Activated CD4-positive, alpha-beta memory T cell treated with anti-CD3 and anti-CD28 coated beads for 36 hours (primary cell): Measurements from ENCODE around the gene RANBP9. TPM values are rescaled to one million over a fixed set of nuclear protein-coding genes. Genes with fewer than 3 reads are reported as not detected.

Source experiments
- CTCF ChIA-PET: fragments of 350-600 bp; sonication (Branson Sonifier 250); formaldehyde crosslinking; loops from one replicate; lab custom pipeline; 2021; ENCODE audit warnings: antibody characterized with exemption, inconsistent platforms; lab: Charles Lee
- POLR2A ChIA-PET: fragments of 350-600 bp; sonication (Branson Sonifier 250); formaldehyde crosslinking; loops from one replicate; lab custom pipeline; 2021; ENCODE audit warnings: antibody characterized with exemption; lab: Charles Lee
- DNase-seq: peaks from one replicate; pipeline ENCODE4 v3.0.0-alpha.2; 2020
- H3K27ac Mint-ChIP-seq: one replicate; pipeline ENCODE4 v1.8.0; 2021; ENCODE audit warnings: mixed read lengths
- H3K27me3 Mint-ChIP-seq: one replicate; pipeline ENCODE4 v1.8.0; 2021; ENCODE audit warnings: mixed read lengths
- H3K36me3 Mint-ChIP-seq: one replicate; pipeline ENCODE4 v1.8.0; 2021; ENCODE audit warnings: mixed read lengths
- H3K4me1 Mint-ChIP-seq: one replicate; pipeline ENCODE4 v1.8.0; 2021; ENCODE audit warnings: low read depth, mixed read lengths
- H3K4me3 Mint-ChIP-seq: one replicate; pipeline ENCODE4 v1.8.0; 2021; ENCODE audit warnings: mild to moderate bottlenecking, mixed read lengths
- H3K9me3 Mint-ChIP-seq: one replicate; pipeline ENCODE4 v1.8.0; 2021; ENCODE audit warnings: mixed read lengths
- intact Hi-C: fragments of 100-400 bp; cut with micrococcal nuclease; formaldehyde crosslinking; loops from one replicate; pipeline ENCODE4 v1.15.1; 2023
- total RNA-seq, 2 experiments: library from RNA; stranded (reverse); gene quantifications; one replicate each; pipeline ENCODE4 v1.2.3, GENCODE V29; 2021

The RANBP9 gene
- total RNA-seq: 10 to 100 TPM; 63.7 to 66.2 TPM

DNA sequence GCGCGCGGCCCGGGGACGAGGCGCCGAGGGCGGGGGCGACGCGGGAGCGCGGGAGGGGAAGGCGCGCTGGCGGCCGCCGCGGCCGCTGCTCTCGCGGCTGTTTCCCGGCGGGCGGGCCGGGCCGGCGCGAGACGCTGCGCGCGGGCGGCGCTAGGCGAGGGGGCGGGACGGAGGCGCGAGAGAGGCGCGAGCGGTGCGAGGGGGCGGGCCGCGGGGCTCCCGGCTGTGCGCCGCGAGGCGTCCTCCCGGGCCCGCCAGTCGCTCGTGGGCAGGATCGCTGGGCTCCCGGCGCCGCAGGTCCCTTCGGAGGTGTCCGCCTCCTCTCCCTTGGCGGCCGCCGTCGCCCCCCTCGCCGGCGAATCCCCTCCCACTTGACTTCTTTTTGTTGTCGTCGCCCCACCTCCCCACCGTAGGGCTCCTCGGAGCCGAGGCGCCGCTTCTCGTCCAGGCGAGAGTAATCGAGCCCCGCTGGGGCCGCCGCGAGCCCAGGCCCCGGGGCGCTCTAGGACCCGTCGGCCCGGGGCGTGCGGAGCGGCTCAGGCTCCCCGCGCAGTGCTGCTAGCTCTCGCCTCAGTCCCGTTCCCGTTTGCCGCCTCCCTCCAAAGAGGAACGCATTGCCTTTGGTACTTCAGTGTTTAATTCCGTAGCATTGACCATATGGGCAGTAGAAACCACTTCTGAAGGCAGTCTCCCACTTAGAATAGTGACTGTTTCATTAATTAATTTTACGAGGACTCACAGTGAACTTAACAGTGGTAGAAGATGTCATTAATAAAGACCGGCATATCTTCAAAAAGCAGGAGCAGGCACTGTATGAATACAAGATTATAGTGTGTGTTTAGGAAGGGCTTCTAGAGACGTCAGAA lies at the start of gene RANBP9:
TSS of gene RANBP9 (minus strand) at position 103 of the 866 bp plus-strand sequence. CDS start 330 bp downstream, outside the sequence.
- H3K4me1 Mint-ChIP-seq: peaks cover 52% of the 10 kb centered on the region

DNA sequence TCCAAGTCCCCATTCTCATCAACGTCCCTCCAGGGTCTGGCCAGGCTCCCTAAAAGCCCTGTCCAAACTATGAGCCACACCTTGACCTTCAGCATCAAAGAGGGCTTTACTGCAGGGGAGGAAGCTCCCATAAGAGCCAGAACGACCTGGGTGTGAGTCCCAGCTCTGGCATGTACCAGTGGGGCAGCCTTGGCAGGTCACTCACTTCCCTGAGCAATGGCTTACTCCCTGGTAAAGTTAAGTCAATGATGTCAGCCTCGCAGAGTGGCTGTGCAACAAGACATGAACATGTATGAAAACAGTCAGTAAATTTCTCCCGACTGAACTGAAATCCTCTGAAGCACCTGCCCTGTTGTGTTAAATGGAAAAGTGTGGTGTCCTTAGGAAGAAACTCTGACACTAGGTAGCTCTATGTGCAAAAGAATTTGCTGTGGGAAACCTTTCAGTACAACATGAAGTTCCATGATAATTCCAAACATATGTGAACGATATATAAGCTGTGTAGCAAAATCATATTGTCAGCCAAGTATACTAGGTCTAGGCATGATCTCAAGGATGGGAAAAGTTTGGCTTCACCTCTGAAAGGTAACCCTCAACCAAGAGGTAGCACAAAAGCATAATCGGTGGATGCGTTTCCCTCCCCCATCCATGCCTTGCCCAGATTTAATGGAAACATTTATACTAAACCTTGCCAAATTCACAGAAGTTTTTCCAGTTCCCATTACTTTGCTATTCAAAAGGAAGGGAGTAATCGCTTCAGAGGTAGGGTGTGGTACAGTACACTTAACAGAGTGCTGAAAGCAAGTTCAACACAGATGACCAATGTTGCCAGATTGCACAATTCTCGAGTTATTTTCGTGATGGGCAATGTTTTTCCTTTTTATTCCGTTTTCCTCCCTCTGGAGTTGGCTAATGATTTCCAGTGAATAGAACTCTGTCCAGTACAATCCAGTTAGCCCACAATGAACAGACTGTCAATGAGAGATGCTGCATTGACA lies 49.0 kb upstream of the RANBP9 start:
- peaks cover 5% of the 10 kb centered on the region for H3K9me3 Mint-ChIP-seq
- peaks cover 2% of the 10 kb centered on the region for H3K36me3 Mint-ChIP-seq
- intact Hi-C loops: loop anchor here (10.0 kb wide), 1 partner anchor 406 kb away; no protein-coding TSS in a partner anchor
- ChIA-PET POLR2A (interaction anchor here (1.5 kb wide), 1 partner anchor 13 kb away, joined by 6 read pairs; no protein-coding TSS in a partner anchor), CTCF (no interaction called here)
- H3K4me1 Mint-ChIP-seq: peaks cover 26% of the 10 kb centered on the region
- no peak overlapping the region for H3K27ac Mint-ChIP-seq
- no peaks in the 10 kb centered on the region for H3K27me3 Mint-ChIP-seq
- no peak overlapping the region for H3K4me3 Mint-ChIP-seq
- DNase-seq: no peak

More for the DNA sequence above, at the start of gene RANBP9:
- Mint-ChIP-seq H3K27me3 (no peaks in the 10 kb centered on the region), H3K27ac (peak within 1 kb of the TSS; percentile 99), H3K9me3 (no peaks in the 10 kb centered on the region), H3K4me3 (peak within 1 kb of the TSS; percentile 89), H3K36me3 (peaks cover 16% of the 10 kb centered on the region)
- ChIA-PET POLR2A (interaction anchor here (0.6 to 4.4 kb wide), 9 partner anchors 12 to 1342 kb away, joined by 3 to 32 read pairs (median 4); partner anchors contain the start of gene NOL7), CTCF (interaction anchor here (0.6 to 4.9 kb wide), 7 partner anchors 16 to 96 kb away, joined by 3 to 43 read pairs (median 4); partner anchors contain the start of gene NOL7)
- peak; percentile 90 for DNase-seq
- intact Hi-C loops: loop anchor here (1.0 to 10.0 kb wide), 4 partner anchors 87 to 403 kb away; partner anchors contain the start of genes CD83, NOL7 and SIRT5

DNA sequence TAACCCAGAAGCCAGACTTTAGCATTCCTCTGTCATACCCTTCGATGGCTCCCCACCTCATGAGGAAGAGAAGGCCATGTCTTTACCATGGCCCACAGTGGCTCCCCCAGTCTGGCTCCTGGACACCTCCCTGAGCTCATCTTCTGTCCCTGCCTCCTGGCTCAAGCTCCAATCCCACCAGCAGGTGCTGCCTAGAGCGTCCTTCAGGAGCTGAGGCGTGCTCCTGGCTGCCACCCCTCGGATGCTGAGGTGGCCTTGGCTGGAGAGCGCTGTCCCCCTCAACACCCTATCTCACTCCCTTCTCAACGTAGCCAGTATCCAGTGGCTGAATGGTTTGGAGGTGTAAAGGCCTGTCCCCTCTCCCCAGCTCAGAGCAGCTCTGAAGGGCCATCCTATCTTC lies 47.4 kb upstream of the RANBP9 start:
- intact Hi-C loops: no loop called here
- no peaks in the 10 kb centered on the region for H3K27me3 Mint-ChIP-seq
- no peak overlapping the region for H3K4me3 Mint-ChIP-seq
- no peak overlapping the region for H3K27ac Mint-ChIP-seq
- H3K4me1 Mint-ChIP-seq: peaks cover 24% of the 10 kb centered on the region
- no peak for DNase-seq
- H3K9me3 Mint-ChIP-seq: peaks cover 4% of the 10 kb centered on the region
- CTCF ChIA-PET: interaction anchor here (1.3 kb wide), 1 partner anchor 134 kb away, joined by 4 read pairs; no protein-coding TSS in a partner anchor
- H3K36me3 Mint-ChIP-seq: peaks cover 2% of the 10 kb centered on the region
- POLR2A ChIA-PET: interaction anchor here (1.2 to 1.4 kb wide), 2 partner anchors 28 to 47 kb away, joined by 3 read pairs; partner anchors contain the start of gene RANBP9

DNA sequence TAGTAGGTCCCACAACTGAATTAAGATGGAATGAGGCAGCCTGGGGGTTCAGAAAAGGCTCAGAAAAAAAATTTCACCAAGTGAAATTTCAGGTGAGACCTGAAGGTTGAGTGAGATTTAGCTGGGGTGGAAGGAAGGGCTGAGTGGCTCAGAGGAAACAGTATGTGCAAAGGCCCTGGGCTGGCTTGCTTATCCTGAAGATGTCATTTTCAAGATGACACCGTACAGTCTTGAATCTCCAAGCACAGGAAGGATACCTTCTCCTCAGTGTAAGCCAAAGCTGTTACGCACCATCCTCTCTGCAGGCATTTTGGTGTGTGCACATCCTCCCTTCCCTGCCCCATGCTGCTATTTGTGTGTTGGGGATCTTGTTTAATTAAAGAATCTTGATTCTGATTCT lies 43.0 kb upstream of the RANBP9 start:
- no peak overlapping the region for H3K27ac Mint-ChIP-seq
- ChIA-PET CTCF (no interaction called here), POLR2A (no interaction called here)
- H3K4me3 Mint-ChIP-seq: no peak overlapping the region
- no peak for DNase-seq
- no peaks in the 10 kb centered on the region for H3K27me3 Mint-ChIP-seq
- intact Hi-C loops: no loop called here
- no peaks in the 10 kb centered on the region for H3K36me3 Mint-ChIP-seq
- no peaks in the 10 kb centered on the region for H3K9me3 Mint-ChIP-seq
- no peaks in the 10 kb centered on the region for H3K4me1 Mint-ChIP-seq

DNA sequence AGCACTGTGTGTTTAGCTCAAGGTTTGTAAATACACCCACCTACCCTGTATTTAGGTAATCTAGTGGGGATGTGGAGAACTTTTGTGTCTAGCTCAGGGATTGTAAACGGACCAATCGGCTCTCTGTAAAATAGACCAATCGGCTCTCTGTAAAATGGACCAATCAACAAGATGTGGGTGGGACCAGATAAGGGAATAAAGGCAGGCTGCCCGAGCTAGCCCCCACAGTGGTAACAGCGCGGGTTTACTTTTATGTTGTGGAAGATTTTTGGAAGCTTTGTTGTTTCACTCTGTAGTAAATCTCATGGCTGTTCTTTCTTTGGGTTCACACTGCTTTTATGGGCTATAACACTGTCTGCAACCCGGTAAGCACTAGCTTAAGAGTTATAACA lies 32.1 kb upstream of the RANBP9 start:
- CTCF ChIA-PET: interaction anchor here (0.7 kb wide), 1 partner anchor 131 kb away, joined by 3 read pairs; no protein-coding TSS in a partner anchor

DNA sequence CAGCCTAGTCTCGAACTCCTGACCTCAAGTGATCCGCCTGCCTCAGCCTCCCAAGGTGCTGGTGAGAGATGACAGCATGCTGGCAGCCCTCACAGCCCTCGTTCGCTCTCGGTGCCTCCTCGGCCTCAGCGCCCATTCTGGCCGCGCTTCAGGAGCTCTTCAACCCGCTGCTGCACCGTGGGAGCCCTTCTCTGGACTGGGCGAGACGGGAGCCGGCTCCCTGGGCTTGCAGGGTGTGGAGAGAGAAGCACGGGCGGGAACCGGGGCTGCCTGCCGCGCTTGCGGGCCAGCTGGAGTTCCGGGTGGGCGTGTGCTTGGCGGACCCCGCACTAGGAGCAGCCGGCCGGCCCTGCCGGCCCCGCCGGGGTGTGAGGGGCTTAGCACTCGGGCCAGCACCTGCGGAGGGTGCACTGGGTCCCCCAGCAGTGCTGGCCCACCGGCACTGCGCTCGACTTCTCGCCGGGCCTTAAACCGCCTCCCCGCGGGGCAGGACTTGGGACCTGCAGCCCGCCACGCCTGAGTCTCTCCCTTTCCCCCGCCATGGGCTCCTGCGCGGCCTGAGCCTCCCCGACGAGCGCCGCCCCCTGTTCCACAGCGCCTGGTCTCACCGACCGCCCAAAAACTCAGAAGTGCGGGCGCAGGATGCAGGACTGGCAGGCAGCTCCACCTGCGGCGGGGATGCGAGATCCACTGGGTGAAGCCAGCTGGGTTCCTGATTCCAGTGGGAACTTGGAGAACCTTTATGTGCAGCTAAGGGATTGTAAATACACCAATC lies 31.5 kb upstream of the RANBP9 start:
- ChIA-PET POLR2A (no interaction called here), CTCF (no interaction called here)
- Mint-ChIP-seq H3K9me3 (peaks cover 2% of the 10 kb centered on the region), H3K36me3 (peaks cover 1% of the 10 kb centered on the region), H3K4me1 (peaks cover 14% of the 10 kb centered on the region), H3K4me3 (peak overlapping the region; percentile 53), H3K27me3 (no peaks in the 10 kb centered on the region), H3K27ac (no peak overlapping the region)
- intact Hi-C loops: no loop called here
- DNase-seq: no peak

More for the DNA sequence above, 32.1 kb upstream of the RANBP9 start:
- POLR2A ChIA-PET: no interaction called here
- H3K27ac Mint-ChIP-seq: no peak overlapping the region
- H3K27me3 Mint-ChIP-seq: no peaks in the 10 kb centered on the region
- peaks cover 2% of the 10 kb centered on the region for H3K9me3 Mint-ChIP-seq
- intact Hi-C loops: no loop called here
- peaks cover 18% of the 10 kb centered on the region for H3K4me1 Mint-ChIP-seq
- peaks cover 1% of the 10 kb centered on the region for H3K36me3 Mint-ChIP-seq
- no peak overlapping the region for H3K4me3 Mint-ChIP-seq
- no peak for DNase-seq

DNA sequence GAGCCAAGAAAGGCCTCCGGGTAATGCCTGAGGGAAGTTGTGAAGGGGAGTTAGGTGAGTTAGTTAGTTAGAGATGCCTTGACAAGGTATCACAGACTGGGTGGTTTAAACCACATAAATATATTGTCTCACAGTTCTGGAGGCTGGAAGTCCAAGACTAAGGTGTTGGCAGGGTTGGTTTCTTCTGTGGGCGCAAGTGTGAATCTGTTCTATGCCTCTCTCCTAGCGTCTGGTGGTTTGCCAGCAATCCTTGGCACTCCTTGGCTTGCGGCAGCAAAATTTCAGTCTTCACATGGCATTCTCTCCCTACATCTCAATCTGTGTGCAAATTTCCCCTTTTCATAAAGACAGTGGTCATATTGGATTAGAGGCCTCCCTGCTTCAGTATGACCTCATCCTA lies 29.7 kb upstream of the RANBP9 start:
- POLR2A ChIA-PET: no interaction called here
- intact Hi-C loops: no loop called here
- Mint-ChIP-seq H3K9me3 (no peaks in the 10 kb centered on the region), H3K4me1 (no peaks in the 10 kb centered on the region), H3K4me3 (no peak overlapping the region), H3K27ac (no peak overlapping the region), H3K27me3 (no peaks in the 10 kb centered on the region), H3K36me3 (peaks cover 1% of the 10 kb centered on the region)
- CTCF ChIA-PET: no interaction called here
- DNase-seq: no peak

DNA sequence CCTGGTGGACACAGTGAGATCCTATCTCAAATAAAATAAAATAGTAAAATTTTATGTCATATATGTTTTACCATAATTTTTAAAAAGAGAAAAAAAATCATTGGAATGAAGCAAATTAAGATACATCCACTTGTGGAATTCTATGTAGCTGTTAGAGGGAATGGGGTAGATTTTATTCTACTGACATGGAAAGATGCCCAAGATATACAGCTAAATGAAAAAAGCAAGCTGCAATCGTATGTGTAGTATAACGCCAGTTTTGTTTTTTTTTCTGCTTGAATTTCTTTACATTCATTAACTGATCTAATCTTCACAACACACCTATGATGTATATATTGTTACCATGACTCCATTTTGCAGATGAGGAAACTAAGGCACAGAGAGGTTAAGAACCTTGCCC lies 23.4 kb upstream of the RANBP9 start:
- no peak overlapping the region for H3K4me3 Mint-ChIP-seq
- CTCF ChIA-PET: interaction anchor here (0.6 to 0.9 kb wide), 2 partner anchors 110 to 1097 kb away, joined by 3 read pairs; no protein-coding TSS in a partner anchor
- no peak overlapping the region for H3K27ac Mint-ChIP-seq
- DNase-seq: no peak
- intact Hi-C loops: no loop called here
- no peaks in the 10 kb centered on the region for H3K36me3 Mint-ChIP-seq
- peaks cover 2% of the 10 kb centered on the region for H3K4me1 Mint-ChIP-seq
- POLR2A ChIA-PET: interaction anchor here (0.5 to 0.6 kb wide), 2 partner anchors 33 to 75 kb away, joined by 3 read pairs; no protein-coding TSS in a partner anchor
- H3K9me3 Mint-ChIP-seq: no peaks in the 10 kb centered on the region
- H3K27me3 Mint-ChIP-seq: peaks cover 5% of the 10 kb centered on the region

DNA sequence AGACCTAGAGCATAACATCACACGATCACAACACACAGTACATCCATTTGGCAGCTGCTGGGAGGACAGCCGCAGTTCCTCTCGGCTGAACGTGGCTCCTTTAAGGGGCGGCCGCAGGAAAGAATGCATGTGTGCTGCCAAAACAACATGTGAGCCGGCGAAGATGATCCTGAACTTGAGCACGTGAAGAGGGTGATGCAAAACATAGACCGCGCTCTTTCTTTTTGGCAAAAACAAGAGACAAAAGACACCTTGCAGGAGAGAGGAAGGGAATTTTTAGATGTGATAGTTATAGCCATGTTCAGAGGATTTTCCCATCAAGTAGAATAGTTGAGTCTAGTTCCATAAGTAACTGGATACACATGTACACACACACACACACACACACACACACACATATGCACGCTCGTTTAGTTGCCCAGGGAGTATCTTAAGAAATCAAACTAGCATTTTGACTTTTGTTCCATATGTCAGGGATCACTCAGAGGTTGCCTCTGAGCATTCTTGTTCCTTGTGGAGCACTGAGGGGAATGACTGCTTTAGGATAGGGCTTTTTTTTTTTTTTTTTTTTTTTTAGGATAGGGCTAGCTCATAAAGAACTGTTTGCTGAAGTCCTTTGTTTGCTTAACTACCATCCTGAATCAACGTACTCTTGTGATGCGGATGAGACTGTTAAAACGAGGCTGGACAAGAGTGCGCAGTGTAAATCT lies 21.7 kb upstream of the RANBP9 start:
- POLR2A ChIA-PET: no interaction called here
- CTCF ChIA-PET: no interaction called here
- intact Hi-C loops: no loop called here
- Mint-ChIP-seq H3K36me3 (no peaks in the 10 kb centered on the region), H3K27ac (no peak overlapping the region), H3K4me1 (peaks cover 6% of the 10 kb centered on the region), H3K27me3 (peaks cover 5% of the 10 kb centered on the region), H3K9me3 (no peaks in the 10 kb centered on the region), H3K4me3 (no peak overlapping the region)
- DNase-seq: no peak

DNA sequence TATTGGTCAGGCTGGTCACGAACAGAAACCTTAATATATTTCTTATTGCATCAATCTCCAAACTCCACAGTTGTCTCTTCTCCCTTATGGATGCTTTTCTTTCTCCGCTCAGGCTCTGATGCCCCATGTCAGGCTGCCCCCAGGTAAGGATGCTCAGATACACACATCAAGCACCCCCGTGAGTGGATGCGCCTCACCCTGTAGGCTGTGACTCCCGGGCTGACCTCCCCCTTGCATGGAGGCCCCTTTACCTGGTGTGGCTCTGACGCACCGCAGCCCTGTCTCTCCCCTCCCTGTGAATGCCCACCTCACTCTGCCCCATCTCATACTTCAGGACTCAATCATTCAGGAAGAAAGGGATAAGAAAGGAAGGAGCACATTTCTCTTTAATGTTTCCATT lies 19.1 kb upstream of the RANBP9 start:
- ChIA-PET CTCF (interaction anchor here (0.7 kb wide), 1 partner anchor 144 kb away, joined by 3 read pairs; no protein-coding TSS in a partner anchor), POLR2A (no interaction called here)
- Mint-ChIP-seq H3K4me3 (no peak overlapping the region), H3K27me3 (peaks cover 5% of the 10 kb centered on the region), H3K36me3 (no peaks in the 10 kb centered on the region), H3K9me3 (no peaks in the 10 kb centered on the region), H3K27ac (no peak overlapping the region), H3K4me1 (peaks cover 12% of the 10 kb centered on the region)
- DNase-seq: no peak
- intact Hi-C loops: no loop called here
